CD8-positive, alpha-beta memory T cell (primary cell): Measurements from ENCODE around the gene PCNX2. TPM values are rescaled to one million over a fixed set of nuclear protein-coding genes. Genes with fewer than 3 reads are reported as not detected.
"Not testable (repeated sequence)": the region's sequence is repeated elsewhere in the genome, so short reads cannot be mapped to it uniquely, and the experiment has no call there.

Experiments
- CTCF ChIA-PET: fragments of 350-600 bp; sonication (Branson Sonifier 250); formaldehyde crosslinking; loops from one replicate; lab custom pipeline; 2021; ENCODE audit warnings: antibody characterized with exemption; lab: Charles Lee
- POLR2A ChIA-PET: fragments of 350-600 bp; sonication (Branson Sonifier 250); formaldehyde crosslinking; loops from one replicate; lab custom pipeline; 2021; ENCODE audit warnings: antibody characterized with exemption; lab: Charles Lee
- DNase-seq, 5 donors: peaks; one replicate each; pipeline versions ENCODE4 v3.0.0 to v3.0.0-alpha.2; 2020 to 2022; ENCODE audit warnings: mixed read lengths in 1 of 5
- H3K27ac ChIP-seq: one replicate; pipeline ENCODE4 v1.7.0; 2013; ENCODE audit warnings: low read depth, mild to moderate bottlenecking, low read length, moderate library complexity
- H3K27me3 ChIP-seq: 2 replicates; pipeline ENCODE4 v1.7.0; 2013; ENCODE audit warnings: low read length, mild to moderate bottlenecking; ENCODE audit not compliant: insufficient read depth, poor library complexity, severe bottlenecking
- H3K36me3 ChIP-seq: 2 replicates; pipeline ENCODE4 v1.7.0; 2013; ENCODE audit warnings: mild to moderate bottlenecking, low read length, moderate library complexity; ENCODE audit not compliant: insufficient read depth
- H3K4me1 ChIP-seq: 2 replicates; pipeline ENCODE4 v1.7.0; 2013; ENCODE audit warnings: mild to moderate bottlenecking, low read length, moderate library complexity; ENCODE audit not compliant: insufficient read depth
- H3K4me3 ChIP-seq: 2 replicates; pipeline ENCODE4 v1.7.0; 2013; ENCODE audit warnings: mild to moderate bottlenecking, low read length
- H3K9me3 ChIP-seq: 2 replicates; pipeline ENCODE4 v1.7.0; 2013; ENCODE audit warnings: mild to moderate bottlenecking, low read length
- H3K27ac Mint-ChIP-seq, 8 donors: one replicate each; pipeline ENCODE4 v1.8.0; 2020 to 2021; ENCODE audit warnings: mixed read lengths in 8 of 8, mild to moderate bottlenecking in 6 of 8, inconsistent platforms in 3 of 8, moderate library complexity in 3 of 8
- H3K27me3 Mint-ChIP-seq, 2 donors: one replicate each; pipeline ENCODE4 v1.8.0; 2020 to 2021; ENCODE audit warnings: mixed read lengths in 2 of 2, mild to moderate bottlenecking in 1 of 2, moderate library complexity in 1 of 2
- H3K36me3 Mint-ChIP-seq, 3 donors: one replicate each; pipeline ENCODE4 v1.8.0; 2020 to 2021; ENCODE audit warnings: mixed read lengths in 3 of 3, inconsistent platforms in 1 of 3, mild to moderate bottlenecking in 1 of 3
- H3K4me1 Mint-ChIP-seq, 3 donors: one replicate each; pipeline ENCODE4 v1.8.0; 2020 to 2021; ENCODE audit warnings: mixed read lengths in 3 of 3, inconsistent platforms in 1 of 3, mild to moderate bottlenecking in 1 of 3
- H3K4me3 Mint-ChIP-seq, 7 donors: one replicate each; pipeline ENCODE4 v1.8.0; 2020 to 2021; ENCODE audit warnings: mixed read lengths in 7 of 7, mild to moderate bottlenecking in 6 of 7, moderate library complexity in 4 of 7, inconsistent platforms in 2 of 7
- H3K9me3 Mint-ChIP-seq, 5 donors: one replicate each; pipeline ENCODE4 v1.8.0; 2020 to 2022; ENCODE audit warnings: mixed read lengths in 5 of 5, mild to moderate bottlenecking in 3 of 5, moderate library complexity in 2 of 5, inconsistent platforms in 1 of 5
- polyA plus RNA-seq: library from polyadenylated mRNA; unstranded; fragments of 300-500 nt; fragmentation: Illumina TruSeq; gene quantifications from one replicate; pipeline ENCODE4 v1.2.3, GENCODE V29; 2021
- total RNA-seq, 2 experiments: library from RNA; stranded (reverse); gene quantifications; one replicate each; pipeline ENCODE4 v1.2.3, GENCODE V29; 2021

Gene PCNX2
- total and polyA plus RNA-seq, 3 experiments from 2014 or later, result 11.7 to 27.3 (median 26.7) TPM

- no peak for DNase-seq
- Mint-ChIP-seq H3K4me3 (peak overlapping the region in 1 of 7 donors; percentile 11), H3K9me3 (no peaks in the 10 kb centered on the region), H3K27me3 (no peaks in the 10 kb centered on the region), H3K36me3 (peaks cover 21 to 64% (median 36%) of the 10 kb centered on the region in 3 donors), H3K27ac (peak overlapping the region in 2 of 8 donors; percentile 61 to 69), H3K4me1 (peaks cover 13 to 32% (median 14%) of the 10 kb centered on the region in 3 donors)
- Histone ChIP-seq H3K9me3 (no peaks in the 10 kb centered on the region), H3K27ac (no peak overlapping the region), H3K4me1 (no peaks in the 10 kb centered on the region), H3K36me3 (no peaks in the 10 kb centered on the region), H3K27me3 (no peaks in the 10 kb centered on the region), H3K4me3 (no peak overlapping the region)
- ChIA-PET POLR2A (no interaction called here), CTCF (no interaction called here)
Measured at GRCh38 chr1:233114159-233114558, 181.4 kb downstream of the PCNX2 start.

- Histone ChIP-seq H3K27ac (no peak overlapping the region), H3K27me3 (no peaks in the 10 kb centered on the region), H3K9me3 (no peaks in the 10 kb centered on the region), H3K36me3 (no peaks in the 10 kb centered on the region), H3K4me3 (no peak overlapping the region), H3K4me1 (no peaks in the 10 kb centered on the region)
- H3K27me3 Mint-ChIP-seq, result no peaks in the 10 kb centered on the region
- peaks cover 13 to 32% (median 16%) of the 10 kb centered on the region in 3 donors for H3K4me1 Mint-ChIP-seq
- H3K27ac Mint-ChIP-seq, result peak overlapping the region in 2 of 8 donors; percentile 19 to 53
- CTCF ChIA-PET, result no interaction called here
- DNase-seq, result no peak
- no peak overlapping the region for H3K4me3 Mint-ChIP-seq
- H3K9me3 Mint-ChIP-seq, result no peaks in the 10 kb centered on the region
- POLR2A ChIA-PET, result interaction anchor here (0.5 kb wide), 1 partner anchor 9 kb away, joined by 3 read pairs; no protein-coding TSS in a partner anchor
- H3K36me3 Mint-ChIP-seq, result peaks cover 26 to 70% (median 41%) of the 10 kb centered on the region in 3 donors
Measured at GRCh38 chr1:233113009-233113879, 182.3 kb downstream of the PCNX2 start.

- POLR2A ChIA-PET, result no interaction called here
- Histone ChIP-seq H3K9me3 (no peaks in the 10 kb centered on the region), H3K36me3 (no peaks in the 10 kb centered on the region), H3K27me3 (no peaks in the 10 kb centered on the region), H3K4me1 (no peaks in the 10 kb centered on the region), H3K27ac (no peak overlapping the region), H3K4me3 (no peak overlapping the region)
- H3K9me3 Mint-ChIP-seq, result no peaks in the 10 kb centered on the region
- CTCF ChIA-PET, result no interaction called here
- peaks cover 13 to 32% (median 16%) of the 10 kb centered on the region in 3 donors for H3K4me1 Mint-ChIP-seq
- H3K27me3 Mint-ChIP-seq, result no peaks in the 10 kb centered on the region
- peaks cover 26 to 75% (median 45%) of the 10 kb centered on the region in 3 donors for H3K36me3 Mint-ChIP-seq
- no peak for DNase-seq
- H3K27ac Mint-ChIP-seq, result no peak overlapping the region
- H3K4me3 Mint-ChIP-seq, result no peak overlapping the region
Measured at GRCh38 chr1:233112186-233113008, 183.1 kb downstream of the PCNX2 start.

DNA sequence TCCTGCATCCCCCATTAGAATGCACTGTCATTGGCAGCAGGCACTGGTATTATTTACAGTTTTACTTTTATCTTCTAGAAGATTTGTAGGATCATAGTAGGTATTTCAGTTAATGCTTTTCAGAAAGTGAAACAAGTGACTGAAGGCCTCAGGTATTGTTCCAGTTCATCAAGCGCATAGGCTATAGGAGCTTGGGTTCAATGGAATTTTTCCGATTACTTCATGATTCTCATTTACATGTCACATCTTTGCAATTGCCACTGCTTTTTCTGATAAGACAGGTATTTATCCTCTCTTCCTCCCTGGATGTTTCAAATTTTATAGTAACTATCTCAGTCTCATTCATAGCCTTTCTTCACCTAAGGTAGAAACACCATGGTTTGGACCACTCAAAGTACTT, 183.8 kb downstream of the PCNX2 start:
- Histone ChIP-seq H3K4me1 (no peaks in the 10 kb centered on the region), H3K27me3 (no peaks in the 10 kb centered on the region), H3K9me3 (no peaks in the 10 kb centered on the region), H3K36me3 (no peaks in the 10 kb centered on the region), H3K4me3 (no peak overlapping the region), H3K27ac (no peak overlapping the region)
- no peak overlapping the region for H3K27ac Mint-ChIP-seq
- peaks cover 26 to 78% (median 47%) of the 10 kb centered on the region in 3 donors for H3K36me3 Mint-ChIP-seq
- no peak for DNase-seq
- CTCF ChIA-PET, result no interaction called here
- H3K9me3 Mint-ChIP-seq, result no peaks in the 10 kb centered on the region
- peaks cover 12 to 32% (median 16%) of the 10 kb centered on the region in 3 donors for H3K4me1 Mint-ChIP-seq
- no peaks in the 10 kb centered on the region for H3K27me3 Mint-ChIP-seq
- H3K4me3 Mint-ChIP-seq, result no peak overlapping the region
- POLR2A ChIA-PET, result no interaction called here

GRCh38 chr1:233109096-233109495, 186.4 kb downstream of the PCNX2 start:
- H3K27ac ChIP-seq, result no peak overlapping the region
- DNase-seq, result no peak
- H3K4me3 Mint-ChIP-seq, result no peak overlapping the region
- peaks cover 0 to 14% (median 13%) of the 10 kb centered on the region in 3 donors for H3K4me1 Mint-ChIP-seq
- H3K4me1 ChIP-seq, result no peaks in the 10 kb centered on the region
- ChIA-PET POLR2A (no interaction called here), CTCF (no interaction called here)
- H3K9me3 ChIP-seq, result no peaks in the 10 kb centered on the region
- H3K36me3 Mint-ChIP-seq, result peaks cover 27 to 77% (median 47%) of the 10 kb centered on the region in 3 donors
- no peak overlapping the region for H3K4me3 ChIP-seq
- H3K9me3 Mint-ChIP-seq, result no peaks in the 10 kb centered on the region
- H3K27me3 Mint-ChIP-seq, result no peaks in the 10 kb centered on the region
- no peaks in the 10 kb centered on the region for H3K36me3 ChIP-seq
- no peak overlapping the region for H3K27ac Mint-ChIP-seq
- H3K27me3 ChIP-seq, result no peaks in the 10 kb centered on the region

DNA sequence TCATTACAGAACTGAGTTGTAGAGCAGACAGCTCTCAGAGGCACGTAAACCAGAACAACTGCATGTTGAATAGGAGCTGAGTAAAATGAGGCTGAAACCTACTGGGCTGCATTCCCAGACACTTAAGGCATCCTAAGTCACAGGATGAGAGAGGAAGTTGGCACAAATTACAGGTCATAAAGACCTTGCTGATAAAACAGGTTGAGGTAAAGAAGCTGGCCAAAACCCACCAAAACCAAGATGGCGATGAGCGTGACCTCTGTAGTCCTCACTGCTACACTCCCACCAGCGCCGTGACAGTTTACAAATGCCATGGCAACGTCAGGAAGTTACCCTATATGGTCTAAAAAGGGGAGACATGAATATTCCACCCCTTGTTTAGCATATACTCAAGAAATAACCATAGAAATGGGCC, 187.8 kb downstream of the PCNX2 start:
- H3K27ac ChIP-seq, CTCF ChIA-PET, H3K4me3 ChIP-seq, H3K4me1 ChIP-seq, H3K36me3 ChIP-seq, H3K9me3 ChIP-seq, H3K4me1 Mint-ChIP-seq, DNase-seq, POLR2A ChIA-PET, H3K9me3 Mint-ChIP-seq, H3K4me3 Mint-ChIP-seq, H3K27me3 Mint-ChIP-seq, H3K27me3 ChIP-seq: not testable (repeated sequence)
- Mint-ChIP-seq H3K36me3 (peaks cover 33 to 72% (median 46%) of the 10 kb centered on the region in 3 donors), H3K27ac (peak overlapping the region in 2 of 8 donors; percentile 42 to 47)

- Mint-ChIP-seq H3K4me1 (peaks cover 0 to 2% (median 0%) of the 10 kb centered on the region in 3 donors), H3K4me3 (no peak overlapping the region), H3K36me3 (peaks cover 38 to 67% (median 44%) of the 10 kb centered on the region in 3 donors), H3K27ac (peak overlapping the region in 1 of 8 donors; percentile 23), H3K9me3 (no peaks in the 10 kb centered on the region), H3K27me3 (no peaks in the 10 kb centered on the region)
- H3K4me1 ChIP-seq, result no peaks in the 10 kb centered on the region
- no peaks in the 10 kb centered on the region for H3K36me3 ChIP-seq
- ChIA-PET POLR2A (no interaction called here), CTCF (no interaction called here)
- no peak overlapping the region for H3K27ac ChIP-seq
- no peaks in the 10 kb centered on the region for H3K9me3 ChIP-seq
- no peak for DNase-seq
- H3K4me3 ChIP-seq, result no peak overlapping the region
- H3K27me3 ChIP-seq, result no peaks in the 10 kb centered on the region
Measured at GRCh38 chr1:233107130-233107660, 188.3 kb downstream of the PCNX2 start.
